HEK293 (cell line): ENCODE data around the gene PTTG1.

Source experiments
- CTCF ChIA-PET: fragments of 350-600 bp; formaldehyde crosslinking; extraction: SDS; loops from one replicate; lab custom pipeline; 2021; ENCODE audit warnings: antibody characterized with exemption; lab: Yijun Ruan, JAX
- POLR2A ChIA-PET: fragments of 300-600 bp; formaldehyde crosslinking; extraction: SDS; loops from one replicate; lab custom pipeline; 2020; ENCODE audit warnings: antibody characterized with exemption, inconsistent platforms; lab: Yijun Ruan, JAX
- H3K27ac ChIP-seq: fragments of 200-500 bp; sonication (Bioruptor generic); 2 replicates; pipeline ENCODE4 v1.5.1; 2014; ENCODE audit warnings: low read depth, low read length, control low read depth, inconsistent platforms; ENCODE audit errors: extremely low read depth
- H3K36me3 ChIP-seq, 2 experiments: fragments of 200-500 bp in 1 of 2; sonication (Bioruptor generic) in 1 of 2; 1 replicate in 1 of 2; 2 replicates in 1 of 2; pipeline ENCODE4 v1.5.1; 2014 to 2017; ENCODE audit warnings: inconsistent platforms in 2 of 2, low read length in 2 of 2; ENCODE audit not compliant: control insufficient read depth in 2 of 2, insufficient read depth in 1 of 2
- H3K4me1 ChIP-seq: fragments of 200-500 bp; sonication (Bioruptor generic); 2 replicates; pipeline ENCODE4 v1.5.1; 2014; ENCODE audit warnings: mild to moderate bottlenecking, low read length, inconsistent platforms; ENCODE audit not compliant: control insufficient read depth, insufficient read depth
- H3K4me3 ChIP-seq: 2 replicates; pipeline ENCODE4 v1.5.1; 2011; ENCODE audit warnings: low read depth, mild to moderate bottlenecking, control low read depth, low read length, moderate library complexity
- H3K9me3 ChIP-seq: fragments of 200-500 bp; sonication (Bioruptor generic); 2 replicates; pipeline ENCODE4 v1.5.1; 2014; ENCODE audit warnings: low read depth, low read length, inconsistent platforms; ENCODE audit not compliant: control insufficient read depth, insufficient read depth
- GFI1B ChIP-seq: fragments of 450-650 bp; formaldehyde crosslinking; IDR thresholded peaks from 2 replicates; pipeline ENCODE4 v1.5.1; 2016; ENCODE audit warnings: missing biosample characterization, missing genetic modification characterization
- MZF1 ChIP-seq: fragments of 450-650 bp; formaldehyde crosslinking; IDR thresholded peaks from 2 replicates; pipeline ENCODE4 v1.5.1; 2017; ENCODE audit warnings: missing biosample characterization, missing genetic modification characterization, borderline replicate concordance
- ZBTB1 ChIP-seq: fragments of 450-650 bp; formaldehyde crosslinking; IDR thresholded peaks from 2 replicates; pipeline ENCODE4 v1.5.1; 2016; ENCODE audit warnings: missing biosample characterization, missing genetic modification characterization
- ZBTB21 ChIP-seq: fragments of 450-650 bp; formaldehyde crosslinking; IDR thresholded peaks from 2 replicates; pipeline ENCODE4 v1.5.1; 2017; ENCODE audit warnings: missing biosample characterization, missing genetic modification characterization
- ZFP37 ChIP-seq: fragments of 450-650 bp; formaldehyde crosslinking; IDR thresholded peaks from 2 replicates; pipeline ENCODE4 v1.5.1; 2016; ENCODE audit warnings: missing biosample characterization, missing genetic modification characterization
- ZNF146 ChIP-seq: fragments of 450-650 bp; formaldehyde crosslinking; IDR thresholded peaks from 2 replicates; pipeline ENCODE4 v1.5.1; 2016; ENCODE audit warnings: missing biosample characterization, missing genetic modification characterization
- ZNF174 ChIP-seq: fragments of 450-650 bp; formaldehyde crosslinking; IDR thresholded peaks from 2 replicates; pipeline ENCODE4 v1.5.0; 2017; ENCODE audit warnings: missing biosample characterization, mild to moderate bottlenecking, missing genetic modification characterization
- ZNF433 ChIP-seq: fragments of 450-650 bp; formaldehyde crosslinking; IDR thresholded peaks from 2 replicates; pipeline ENCODE4 v1.5.1; 2016; ENCODE audit warnings: missing biosample characterization, missing genetic modification characterization, low read depth
- ZNF48 ChIP-seq: fragments of 450-650 bp; formaldehyde crosslinking; IDR thresholded peaks from 2 replicates; pipeline ENCODE4 v1.5.1; 2016; ENCODE audit warnings: missing biosample characterization, missing genetic modification characterization
- ZNF529 ChIP-seq: fragments of 450-650 bp; formaldehyde crosslinking; IDR thresholded peaks from 2 replicates; pipeline ENCODE4 v1.5.1; 2017; ENCODE audit warnings: missing genetic modification characterization, missing biosample characterization; ENCODE audit not compliant: insufficient replicate concordance
- ZNF785 ChIP-seq: fragments of 450-650 bp; formaldehyde crosslinking; IDR thresholded peaks from 2 replicates; pipeline ENCODE4 v1.5.1; 2016; ENCODE audit warnings: missing biosample characterization, missing genetic modification characterization
- TF ChIP-seq, protein P1 (sequence below): fragments of 450-650 bp; formaldehyde crosslinking; optimal IDR thresholded peaks from 2 replicates; pipeline ENCODE3; 2016; ENCODE audit warnings: missing biosample characterization, mild to moderate bottlenecking, missing genetic modification characterization
- TF ChIP-seq, protein P2 (sequence below): fragments of 450-650 bp; formaldehyde crosslinking; IDR thresholded peaks from 2 replicates; pipeline ENCODE4 v1.5.1; 2016; ENCODE audit warnings: missing biosample characterization, missing genetic modification characterization
- TF ChIP-seq, protein P3 (sequence below): fragments of 450-650 bp; formaldehyde crosslinking; IDR thresholded peaks from 2 replicates; pipeline ENCODE4; 2016; ENCODE audit warnings: missing biosample characterization, missing genetic modification characterization
- TF ChIP-seq, protein P4 (sequence below): fragments of 450-650 bp; formaldehyde crosslinking; IDR thresholded peaks from 2 replicates; pipeline ENCODE4 v1.5.0; 2017; ENCODE audit warnings: missing biosample characterization, missing genetic modification characterization, borderline replicate concordance
- TF ChIP-seq, protein P5 (sequence below): fragments of 450-650 bp; formaldehyde crosslinking; IDR thresholded peaks from 2 replicates; pipeline ENCODE4 v1.5.1; 2016; ENCODE audit warnings: missing biosample characterization, missing genetic modification characterization
- TF ChIP-seq, protein P6 (sequence below): fragments of 450-650 bp; formaldehyde crosslinking; IDR thresholded peaks from 2 replicates; pipeline ENCODE4 v1.5.1; 2016; ENCODE audit warnings: missing biosample characterization, missing genetic modification characterization
- TF ChIP-seq, protein P7 (sequence below): fragments of 450-650 bp; formaldehyde crosslinking; IDR thresholded peaks from 2 replicates; pipeline ENCODE4 v1.5.1; 2017; ENCODE audit warnings: missing biosample characterization, missing genetic modification characterization

Gene PTTG1

DNA sequence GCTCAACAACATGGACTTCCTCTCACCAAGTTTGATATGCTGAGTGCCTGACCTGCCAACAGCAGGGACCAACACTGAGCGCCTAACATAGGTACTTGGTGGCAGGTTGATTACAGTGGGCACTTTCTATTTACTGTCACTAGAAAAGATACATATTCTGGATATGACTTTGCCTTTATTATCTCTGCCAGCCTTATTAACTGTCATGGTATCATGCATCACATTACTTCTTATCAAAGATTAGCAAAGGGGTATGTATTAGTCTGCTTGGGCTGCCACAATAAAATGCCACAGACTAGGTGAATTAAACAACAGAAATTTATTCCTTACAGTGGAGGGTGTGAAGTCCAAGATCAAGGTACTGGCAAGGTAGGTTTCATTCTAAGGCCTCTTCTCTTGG lies 37.0 kb upstream of the PTTG1 start:
- POLR2A ChIA-PET = no interaction called here

More for the DNA sequence above, 37.0 kb upstream of the PTTG1 start:
- Histone ChIP-seq H3K4me3 (no peak overlapping the region), H3K36me3 (no peaks in the 10 kb centered on the region), H3K9me3 (no peaks in the 10 kb centered on the region), H3K27ac (no peak overlapping the region), H3K4me1 (no peaks in the 10 kb centered on the region)
- TF ChIP-seq ZBTB1 = no peak
- TF ChIP-seq, protein P1, sequence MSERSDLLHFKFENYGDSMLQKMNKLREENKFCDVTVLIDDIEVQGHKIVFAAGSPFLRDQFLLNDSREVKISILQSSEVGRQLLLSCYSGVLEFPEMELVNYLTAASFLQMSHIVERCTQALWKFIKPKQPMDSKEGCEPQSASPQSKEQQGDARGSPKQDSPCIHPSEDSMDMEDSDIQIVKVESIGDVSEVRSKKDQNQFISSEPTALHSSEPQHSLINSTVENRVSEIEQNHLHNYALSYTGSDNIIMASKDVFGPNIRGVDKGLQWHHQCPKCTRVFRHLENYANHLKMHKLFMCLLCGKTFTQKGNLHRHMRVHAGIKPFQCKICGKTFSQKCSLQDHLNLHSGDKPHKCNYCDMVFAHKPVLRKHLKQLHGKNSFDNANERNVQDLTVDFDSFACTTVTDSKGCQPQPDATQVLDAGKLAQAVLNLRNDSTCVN (tag by site-specific recombination) = no peak
- no peak for TF ChIP-seq ZNF785 (tag by site-specific recombination)
- TF ChIP-seq, protein P2, sequence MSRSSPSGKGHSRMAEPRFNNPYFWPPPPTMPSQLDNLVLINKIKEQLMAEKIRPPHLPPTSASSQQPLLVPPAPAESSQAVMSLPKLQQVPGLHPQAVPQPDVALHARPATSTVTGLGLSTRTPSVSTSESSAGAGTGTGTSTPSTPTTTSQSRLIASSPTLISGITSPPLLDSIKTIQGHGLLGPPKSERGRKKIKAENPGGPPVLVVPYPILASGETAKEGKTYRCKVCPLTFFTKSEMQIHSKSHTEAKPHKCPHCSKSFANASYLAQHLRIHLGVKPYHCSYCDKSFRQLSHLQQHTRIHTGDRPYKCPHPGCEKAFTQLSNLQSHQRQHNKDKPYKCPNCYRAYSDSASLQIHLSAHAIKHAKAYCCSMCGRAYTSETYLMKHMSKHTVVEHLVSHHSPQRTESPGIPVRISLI (tag by site-specific recombination) = no peak
- TF ChIP-seq, protein P3, sequence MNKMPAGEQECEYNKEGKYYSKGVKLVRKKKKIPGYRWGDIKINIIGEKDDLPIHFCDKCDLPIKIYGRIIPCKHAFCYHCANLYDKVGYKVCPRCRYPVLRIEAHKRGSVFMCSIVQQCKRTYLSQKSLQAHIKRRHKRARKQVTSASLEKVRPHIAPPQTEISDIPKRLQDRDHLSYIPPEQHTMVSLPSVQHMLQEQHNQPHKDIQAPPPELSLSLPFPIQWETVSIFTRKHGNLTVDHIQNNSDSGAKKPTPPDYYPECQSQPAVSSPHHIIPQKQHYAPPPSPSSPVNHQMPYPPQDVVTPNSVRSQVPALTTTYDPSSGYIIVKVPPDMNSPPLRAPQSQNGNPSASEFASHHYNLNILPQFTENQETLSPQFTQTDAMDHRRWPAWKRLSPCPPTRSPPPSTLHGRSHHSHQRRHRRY (tag by site-specific recombination) = no peak
- TF ChIP-seq ZNF48 (tag by site-specific recombination) = no peak
- no peak for TF ChIP-seq ZNF174 (tag by site-specific recombination)
- no peak for TF ChIP-seq ZNF433 (tag by site-specific recombination)
- TF ChIP-seq GFI1B (tag by site-specific recombination) = no peak
- TF ChIP-seq, protein P4, sequence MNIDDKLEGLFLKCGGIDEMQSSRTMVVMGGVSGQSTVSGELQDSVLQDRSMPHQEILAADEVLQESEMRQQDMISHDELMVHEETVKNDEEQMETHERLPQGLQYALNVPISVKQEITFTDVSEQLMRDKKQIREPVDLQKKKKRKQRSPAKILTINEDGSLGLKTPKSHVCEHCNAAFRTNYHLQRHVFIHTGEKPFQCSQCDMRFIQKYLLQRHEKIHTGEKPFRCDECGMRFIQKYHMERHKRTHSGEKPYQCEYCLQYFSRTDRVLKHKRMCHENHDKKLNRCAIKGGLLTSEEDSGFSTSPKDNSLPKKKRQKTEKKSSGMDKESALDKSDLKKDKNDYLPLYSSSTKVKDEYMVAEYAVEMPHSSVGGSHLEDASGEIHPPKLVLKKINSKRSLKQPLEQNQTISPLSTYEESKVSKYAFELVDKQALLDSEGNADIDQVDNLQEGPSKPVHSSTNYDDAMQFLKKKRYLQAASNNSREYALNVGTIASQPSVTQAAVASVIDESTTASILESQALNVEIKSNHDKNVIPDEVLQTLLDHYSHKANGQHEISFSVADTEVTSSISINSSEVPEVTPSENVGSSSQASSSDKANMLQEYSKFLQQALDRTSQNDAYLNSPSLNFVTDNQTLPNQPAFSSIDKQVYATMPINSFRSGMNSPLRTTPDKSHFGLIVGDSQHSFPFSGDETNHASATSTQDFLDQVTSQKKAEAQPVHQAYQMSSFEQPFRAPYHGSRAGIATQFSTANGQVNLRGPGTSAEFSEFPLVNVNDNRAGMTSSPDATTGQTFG = no peak
- TF ChIP-seq ZNF146 (tag by site-specific recombination) = no peak
- no peak for TF ChIP-seq MZF1 (tag by site-specific recombination)
- no peak for TF ChIP-seq ZBTB21 (tag by site-specific recombination)
- TF ChIP-seq ZFP37 (tag by site-specific recombination) = no peak
- TF ChIP-seq, protein P5, sequence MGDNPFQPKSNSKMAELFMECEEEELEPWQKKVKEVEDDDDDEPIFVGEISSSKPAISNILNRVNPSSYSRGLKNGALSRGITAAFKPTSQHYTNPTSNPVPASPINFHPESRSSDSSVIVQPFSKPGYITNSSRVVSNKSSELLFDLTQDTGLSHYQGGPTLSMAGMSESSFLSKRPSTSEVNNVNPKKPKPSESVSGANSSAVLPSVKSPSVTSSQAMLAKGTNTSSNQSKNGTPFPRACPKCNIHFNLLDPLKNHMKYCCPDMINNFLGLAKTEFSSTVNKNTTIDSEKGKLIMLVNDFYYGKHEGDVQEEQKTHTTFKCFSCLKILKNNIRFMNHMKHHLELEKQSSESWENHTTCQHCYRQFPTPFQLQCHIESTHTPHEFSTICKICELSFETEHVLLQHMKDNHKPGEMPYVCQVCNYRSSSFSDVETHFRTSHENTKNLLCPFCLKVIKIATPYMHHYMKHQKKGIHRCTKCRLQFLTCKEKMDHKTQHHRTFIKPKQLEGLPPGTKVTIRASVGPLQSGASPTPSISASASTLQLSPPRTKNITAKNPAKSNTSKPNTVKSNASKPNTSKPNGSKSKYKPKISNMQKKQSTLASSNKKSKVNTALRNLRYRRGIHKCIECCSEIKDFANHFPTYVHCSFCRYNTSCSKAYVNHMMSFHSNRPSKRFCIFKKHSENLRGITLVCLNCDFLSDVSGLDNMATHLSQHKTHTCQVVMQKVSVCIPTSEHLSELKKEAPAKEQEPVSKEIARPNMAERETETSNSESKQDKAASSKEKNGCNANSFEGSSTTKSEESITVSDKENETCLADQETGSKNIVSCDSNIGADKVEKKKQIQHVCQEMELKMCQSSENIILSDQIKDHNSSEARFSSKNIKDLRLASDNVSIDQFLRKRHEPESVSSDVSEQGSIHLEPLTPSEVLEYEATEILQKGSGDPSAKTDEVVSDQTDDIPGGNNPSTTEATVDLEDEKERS (tag by site-specific recombination) = no peak
- TF ChIP-seq ZNF529 (tag by site-specific recombination) = no peak
- TF ChIP-seq, protein P6, sequence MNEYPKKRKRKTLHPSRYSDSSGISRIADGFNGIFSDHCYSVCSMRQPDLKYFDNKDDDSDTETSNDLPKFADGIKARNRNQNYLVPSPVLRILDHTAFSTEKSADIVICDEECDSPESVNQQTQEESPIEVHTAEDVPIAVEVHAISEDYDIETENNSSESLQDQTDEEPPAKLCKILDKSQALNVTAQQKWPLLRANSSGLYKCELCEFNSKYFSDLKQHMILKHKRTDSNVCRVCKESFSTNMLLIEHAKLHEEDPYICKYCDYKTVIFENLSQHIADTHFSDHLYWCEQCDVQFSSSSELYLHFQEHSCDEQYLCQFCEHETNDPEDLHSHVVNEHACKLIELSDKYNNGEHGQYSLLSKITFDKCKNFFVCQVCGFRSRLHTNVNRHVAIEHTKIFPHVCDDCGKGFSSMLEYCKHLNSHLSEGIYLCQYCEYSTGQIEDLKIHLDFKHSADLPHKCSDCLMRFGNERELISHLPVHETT (tag by site-specific recombination) = no peak
- TF ChIP-seq, protein P7, sequence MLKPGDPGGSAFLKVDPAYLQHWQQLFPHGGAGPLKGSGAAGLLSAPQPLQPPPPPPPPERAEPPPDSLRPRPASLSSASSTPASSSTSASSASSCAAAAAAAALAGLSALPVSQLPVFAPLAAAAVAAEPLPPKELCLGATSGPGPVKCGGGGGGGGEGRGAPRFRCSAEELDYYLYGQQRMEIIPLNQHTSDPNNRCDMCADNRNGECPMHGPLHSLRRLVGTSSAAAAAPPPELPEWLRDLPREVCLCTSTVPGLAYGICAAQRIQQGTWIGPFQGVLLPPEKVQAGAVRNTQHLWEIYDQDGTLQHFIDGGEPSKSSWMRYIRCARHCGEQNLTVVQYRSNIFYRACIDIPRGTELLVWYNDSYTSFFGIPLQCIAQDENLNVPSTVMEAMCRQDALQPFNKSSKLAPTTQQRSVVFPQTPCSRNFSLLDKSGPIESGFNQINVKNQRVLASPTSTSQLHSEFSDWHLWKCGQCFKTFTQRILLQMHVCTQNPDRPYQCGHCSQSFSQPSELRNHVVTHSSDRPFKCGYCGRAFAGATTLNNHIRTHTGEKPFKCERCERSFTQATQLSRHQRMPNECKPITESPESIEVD (tag by site-specific recombination) = no peak
- CTCF ChIA-PET = no interaction called here
